K562 (cell line): ENCODE data around the gene UCN. TPM values are rescaled to one million over a fixed set of nuclear protein-coding genes. Genes with fewer than 3 reads are reported as not detected.
A peak's percentile ranks its signal among the peaks of the same experiment; 100 is the strongest.

Source experiments
- ARNT ChIP-seq, 2 experiments: fragments of 450-650 bp; IDR thresholded peaks; 2 replicates each; pipeline ENCODE4 v1.6.1; 2016; ENCODE audit warnings: mild to moderate bottlenecking in 1 of 2
- BHLHE40 ChIP-seq: IDR thresholded peaks from 2 replicates; pipeline ENCODE4 v1.6.1; 2011; ENCODE audit warnings: low read length, improper control_type of control experiment
- CBFB ChIP-seq: sonication (generic); formaldehyde crosslinking; IDR thresholded peaks from 2 replicates; pipeline ENCODE4 v1.4.0; 2020; ENCODE audit warnings: mild to moderate bottlenecking, missing genetic modification reagents
- CSDE1 ChIP-seq, 2 experiments: fragments of 450-650 bp; IDR thresholded peaks; 2 replicates each; pipeline ENCODE4 v1.6.1; 2016; ENCODE audit warnings: mild to moderate bottlenecking in 1 of 2
- E2F5 ChIP-seq: sonication (generic); formaldehyde crosslinking; IDR thresholded peaks from 2 replicates; pipeline ENCODE4 v1.8.0; 2022; ENCODE audit warnings: mild to moderate bottlenecking, missing genetic modification reagents
- ETS1 ChIP-seq: conservative IDR thresholded peaks from 2 replicates; pipeline ENCODE4 v1.6.1; 2011; ENCODE audit warnings: low read depth, mild to moderate bottlenecking, low read length; ENCODE audit not compliant: control insufficient read depth
- FOXJ3 ChIP-seq: sonication (generic); formaldehyde crosslinking; IDR thresholded peaks from 2 replicates; pipeline ENCODE4 v1.4.0; 2020; ENCODE audit warnings: mild to moderate bottlenecking, missing genetic modification reagents
- FOXK2 ChIP-seq, 2 experiments: fragments of 450-650 bp; IDR thresholded peaks in 1 of 2; conservative IDR thresholded peaks in 1 of 2; 2 replicates each; pipeline ENCODE4 v1.6.1; 2016; ENCODE audit warnings: low read depth in 2 of 2, mild to moderate bottlenecking in 1 of 2
- HNRNPLL ChIP-seq: fragments of 200-400 bp; formaldehyde crosslinking; IDR thresholded peaks from 2 replicates; pipeline ENCODE4 v1.6.1; 2017; ENCODE audit warnings: low read length, low read depth, mild to moderate bottlenecking; ENCODE audit not compliant: poor library complexity, severe bottlenecking
- KAT7 ChIP-seq: sonication (generic); formaldehyde crosslinking; IDR thresholded peaks from 2 replicates; pipeline ENCODE4 v1.8.0; 2022; ENCODE audit warnings: missing genetic modification reagents, mild to moderate bottlenecking, borderline replicate concordance
- KHSRP ChIP-seq: fragments of 450-650 bp; IDR thresholded peaks from 2 replicates; pipeline ENCODE4 v1.6.1; 2017
- MEF2D ChIP-seq: conservative IDR thresholded peaks from 2 replicates; pipeline ENCODE4 v1.6.1; 2016; ENCODE audit warnings: low read depth, missing genetic modification characterization, missing compliant biosample characterization
- NR1H2 ChIP-seq: sonication (generic); formaldehyde crosslinking; IDR thresholded peaks from 2 replicates; pipeline ENCODE4 v1.4.0; 2020; ENCODE audit warnings: mild to moderate bottlenecking, missing genetic modification reagents
- POLR2AphosphoS2 ChIP-seq: IDR thresholded peaks from 2 replicates; pipeline ENCODE4 v1.6.1; 2012; ENCODE audit warnings: low read length, improper control_type of control experiment
- POLR2H ChIP-seq: IDR thresholded peaks from 2 replicates; pipeline ENCODE4 v1.6.1; 2016; ENCODE audit warnings: missing genetic modification characterization, low read depth, mild to moderate bottlenecking, control low read depth, missing compliant biosample characterization, moderate library complexity
- PRMT5 ChIP-seq: sonication (generic); formaldehyde crosslinking; IDR thresholded peaks from 2 replicates; pipeline ENCODE4 v1.5.0; 2020; ENCODE audit warnings: missing genetic modification reagents
- PTTG1 ChIP-seq: fragments of 450-650 bp; IDR thresholded peaks from 2 replicates; pipeline ENCODE4 v1.6.1; 2016; ENCODE audit warnings: low read depth, mild to moderate bottlenecking, missing genetic modification characterization, missing compliant biosample characterization
- SMC3 ChIP-seq: conservative IDR thresholded peaks from 2 replicates; pipeline ENCODE4 v1.6.1; 2011; ENCODE audit warnings: low read depth, low read length, improper control_type of control experiment; ENCODE audit not compliant: insufficient read depth
- STAT5A ChIP-seq: IDR thresholded peaks from 2 replicates; pipeline ENCODE4 v1.6.1; 2012; ENCODE audit warnings: low read length, inconsistent platforms, borderline replicate concordance
- TEAD1 ChIP-seq, 2 experiments: fragments of 450-650 bp in 1 of 2; sonication (generic) in 1 of 2; formaldehyde crosslinking; IDR thresholded peaks; 2 replicates each; pipeline versions ENCODE4 v1.4.0 to v1.8.0; 2020 to 2022; ENCODE audit warnings: mild to moderate bottlenecking in 2 of 2, missing genetic modification reagents in 1 of 2
- TGIF2 ChIP-seq: sonication (generic); formaldehyde crosslinking; IDR thresholded peaks from 2 replicates; pipeline ENCODE4 v1.8.1; 2022; ENCODE audit warnings: mild to moderate bottlenecking, missing genetic modification reagents, moderate library complexity
- YBX1 ChIP-seq: fragments of 450-650 bp; IDR thresholded peaks from 2 replicates; pipeline ENCODE4 v1.7.1; 2016; ENCODE audit warnings: mild to moderate bottlenecking
- ZFX ChIP-seq: sonication (generic); formaldehyde crosslinking; IDR thresholded peaks from 2 replicates; pipeline ENCODE4 v1.8.0; 2022; ENCODE audit warnings: mild to moderate bottlenecking, missing genetic modification reagents, moderate library complexity
- ZKSCAN1 ChIP-seq: fragments of 150-350 bp; IDR thresholded peaks from 2 replicates; pipeline ENCODE4 v1.6.1; 2016; ENCODE audit warnings: low read depth, low read length
- ZNF354B ChIP-seq: fragments of 250-450 bp; sonication (Bioruptor Pico); IDR thresholded peaks from 2 replicates; pipeline ENCODE4 v1.4.0; 2020
- ZNF740 ChIP-seq, 3 experiments: fragments of 200-800 bp in 1 of 3; sonication (Bioruptor generic) in 1 of 3; sonication (generic) in 1 of 3; formaldehyde crosslinking in 1 of 3; IDR thresholded peaks; 2 replicates each; pipeline versions ENCODE4 v1.6.1 to v1.8.0; 2016 to 2022; ENCODE audit warnings: mild to moderate bottlenecking in 2 of 3, missing compliant biosample characterization in 2 of 3, missing genetic modification characterization in 2 of 3, missing genetic modification reagents in 1 of 3
- ZNF75A ChIP-seq: fragments of 450-650 bp; formaldehyde crosslinking; IDR thresholded peaks from 2 replicates; pipeline ENCODE4 v1.4.0; 2020; ENCODE audit warnings: mild to moderate bottlenecking
- polyA plus RNA-seq, 8 experiments: library from polyadenylated mRNA; depleted of rRNA in 4 of 8; stranded (reverse) in 5 of 8; unstranded in 3 of 8; fragments of >200 nt; fragmentation: Nextera tagmentation in 2 of 8; fragmentation: Illumina TruSeq in 1 of 8; extraction: Ambion mirVana in 2 of 8; extraction: Trizol in 1 of 8; gene quantifications; 2 replicates each; pipeline versions ENCODE4 v1.2.1 to v1.2.3, GENCODE V29; 2011 to 2014; ENCODE audit warnings: inconsistent platforms in 1 of 8, missing spikeins in 1 of 8
- total RNA-seq, 7 experiments: library from RNA; depleted of rRNA in 6 of 7; stranded (reverse); fragments of >200 nt in 6 of 7; fragmentation: Illumina TruSeq in 2 of 7; extraction: Trizol in 2 of 7; gene quantifications; 2 replicates each; pipeline versions ENCODE4 v1.2.1 to v1.2.3, GENCODE V29; 2011 to 2021; ENCODE audit warnings: low replicate concordance in 1 of 7

The UCN gene
- total and polyA plus RNA-seq, 9 of the 15 experiments (the other 6 are each of a cell fraction or from before 2014, with no cell fraction given), result 0.10 to 2.7 (median 0.43) TPM

GRCh38 chr2:27356382-27357181, 48.3 kb upstream of the UCN start, which contains the start of gene GTF3C2 (continued):
- TF ChIP-seq YBX1 (no peak), PTTG1 (no peak), TEAD1 (CRISPR knock-in tag; IDR thresholded peaks at IDR 0.05) (no peak; a peak in 1 of 4 replicates), CSDE1 (IDR thresholded peaks at IDR 0.05) (peak in 1 of 2 experiments; percentile 43; a peak in 1 of 4 replicates), CBFB (CRISPR knock-in tag) (no peak), KAT7 (CRISPR knock-in tag) (peak; percentile 95; the same call in 1 of the 2 replicates), KHSRP (no peak), FOXJ3 (CRISPR knock-in tag) (no peak), ZKSCAN1 (no peak), MEF2D (tag) (no peak), HNRNPLL (peak; percentile 99), ZNF75A (no peak), STAT5A (no peak; the same call in 1 of the 2 replicates), POLR2H (0 out of 2 replicates have a peak, but pooled peaks have one; percentile 49), PRMT5 (CRISPR knock-in tag) (0 out of 2 replicates have a peak, but pooled peaks have one; percentile 61), BHLHE40 (peak; percentile 78), ZFX (CRISPR knock-in tag) (peak; percentile 97), TGIF2 (0 out of 2 replicates have a peak, but pooled peaks have one; percentile 80), SMC3 (no peak), FOXK2 (conservative IDR thresholded peaks at IDR 0.05 in 1 of 2, IDR thresholded peaks at IDR 0.05 in 1 of 2; ENCODE audit: low read depth in 2 of 2) (peak; percentile 97 to 98), ZNF740 (CRISPR knock-in tag; IDR thresholded peaks at IDR 0.05) (peak; percentile 100), ZNF740 (tag; IDR thresholded peaks at IDR 0.05) (peak in 1 of 2 experiments; percentile 97; a peak in 2 of 4 replicates), POLR2AphosphoS2 (no peak; the same call in 1 of the 2 replicates), ZNF354B (CRISPR knock-in tag) (no peak), ARNT (IDR thresholded peaks at IDR 0.05) (peak in 1 of 2 experiments; percentile 53; a peak in 2 of 4 replicates), NR1H2 (CRISPR knock-in tag) (no peak), E2F5 (CRISPR knock-in tag) (peak; percentile 75), ETS1 (peak; percentile 50)
